VCaP (cell line): ENCODE measurements around the gene PARD6A.

Experiments
- H3K27ac ChIP-seq: fragments of 450-650 bp; 2 replicates; pipeline ENCODE4 v1.5.1; 2017
- CTCF ChIP-seq: fragments of 450-650 bp; conservative IDR thresholded peaks from 2 replicates; pipeline ENCODE4 v1.5.1; 2017; ENCODE audit warnings: mild to moderate bottlenecking, moderate library complexity

PARD6A gene

GRCh38 chr16:67669499-67670101 lies 8.8 kb downstream of the PARD6A start:
- TF ChIP-seq CTCF = no peak
- H3K27ac ChIP-seq = no peak overlapping the region

- no peak for TF ChIP-seq CTCF
- peak overlapping the region; percentile 71 for H3K27ac ChIP-seq
These were observed 11.5 kb downstream of the PARD6A start for GRCh38 chr16:67672306-67672705.

GRCh38 chr16:67672739-67673662 lies 12.2 kb downstream of the PARD6A start:
- H3K27ac ChIP-seq = peak overlapping the region; percentile 71
- TF ChIP-seq CTCF = peak; percentile 69

- peak overlapping the region; percentile 71 for H3K27ac ChIP-seq
- no peak for TF ChIP-seq CTCF
These were observed 13.2 kb downstream of the PARD6A start for GRCh38 chr16:67673712-67674580.

GRCh38 chr16:67674851-67675578 lies 14.3 kb downstream of the PARD6A start:
- no peak overlapping the region for H3K27ac ChIP-seq
- no peak for TF ChIP-seq CTCF

GRCh38 chr16:67675579-67675935 lies 14.8 kb downstream of the PARD6A start:
- H3K27ac ChIP-seq = peak overlapping the region; percentile 58; the same call in 1 of the 2 replicates
- no peak for TF ChIP-seq CTCF
